Measurements from ENCODE around the gene SERINC3. TPM values are rescaled to one million over a fixed set of nuclear protein-coding genes. Genes with fewer than 3 reads are reported as not detected.

The SERINC3 gene
- 146 and 178 TPM in 2 replicates for total RNA-seq

GRCh38 chr20:44521484-44522481 is at the start of gene SERINC3:
SERINC3 (minus strand) TSS chr20:44522070; CDS start chr20:44521951, 119 bp downstream.

GRCh38 chr20:44475694-44476560 is 45.9 kb downstream of the SERINC3 start, which contains the start of gene TTPAL:
TTPAL (plus strand) TSS chr20:44475874; CDS start chr20:44480000, 4,126 bp downstream.

Other genes starting within 250 kb of the SERINC3 start
- gene FITM2, start 210.9 kb downstream of the SERINC3 start, total RNA-seq = 11.2 and 11.5 TPM in 2 replicates
- gene R3HDML, start 185.0 kb downstream of the SERINC3 start, total RNA-seq = not detected in 2 replicates
- not detected in 2 replicates for gene HNF4A, start 166.4 kb downstream of the SERINC3 start, total RNA-seq
- gene TTPAL, start 46.2 kb downstream of the SERINC3 start, total RNA-seq = 11.4 and 15.8 TPM in 2 replicates
- 42.1 and 61.0 TPM in 2 replicates for gene PKIG, start 60.5 kb upstream of the SERINC3 start, total RNA-seq
- gene ADA, start 129.6 kb upstream of the SERINC3 start, total RNA-seq = 12.0 and 45.0 TPM in 2 replicates
- gene CCN5, start 193.3 kb upstream of the SERINC3 start, total RNA-seq = 3.0 and 36.4 TPM in 2 replicates
- gene KCNK15, start 223.8 kb upstream of the SERINC3 start, total RNA-seq = 4.8 and 15.8 TPM in 2 replicates

Data from smooth muscle cell of the pulmonary artery (primary cell).